Lung (tissue), 12 donors: ENCODE results near the gene THADA. TPM values are rescaled to one million over a fixed set of nuclear protein-coding genes. Genes with fewer than 3 reads are reported as not detected.

ENCODE experiments used
- ATAC-seq: fragments of 200-7000 bp; cut with Tn5 transposase; one replicate; pipeline ENCODE4 v1.9.1; 2020; ENCODE audit warnings: moderate number of reproducible peaks; ENCODE audit not compliant: insufficient read depth, low FRiP score
- DNase-seq, 3 donors: peaks; one replicate each; pipeline ENCODE4 v3.0.0-alpha.2; 2013 to 2017
- H3K27ac ChIP-seq, 2 donors: one replicate each; pipeline ENCODE4 v1.5.1; 2013; ENCODE audit warnings: mild to moderate bottlenecking in 2 of 2, moderate library complexity in 2 of 2, control low read depth in 1 of 2, inconsistent platforms in 1 of 2, low read depth in 1 of 2, low read length in 1 of 2
- H3K27me3 ChIP-seq, 3 donors: one replicate each; pipeline ENCODE4 v1.5.1; 2013; ENCODE audit warnings: low read length in 2 of 3; ENCODE audit not compliant: control insufficient read depth in 3 of 3, insufficient read depth in 3 of 3
- H3K36me3 ChIP-seq, 4 donors: one replicate each; pipeline ENCODE4 v1.5.1; 2013; ENCODE audit warnings: low read length in 4 of 4, mild to moderate bottlenecking in 1 of 4, moderate library complexity in 1 of 4; ENCODE audit not compliant: control insufficient read depth in 4 of 4, insufficient read depth in 4 of 4
- H3K4me1 ChIP-seq, 5 donors: one replicate each; pipeline ENCODE4 v1.5.1; 2013; ENCODE audit warnings: low read length in 5 of 5, mild to moderate bottlenecking in 2 of 5, moderate library complexity in 1 of 5; ENCODE audit not compliant: control insufficient read depth in 5 of 5, insufficient read depth in 5 of 5
- H3K4me3 ChIP-seq: one replicate; pipeline ENCODE4 v1.5.1; 2013; ENCODE audit warnings: mild to moderate bottlenecking, control low read depth, moderate library complexity
- H3K9ac ChIP-seq, 2 donors: one replicate each; pipeline ENCODE4 v1.5.1; 2013; ENCODE audit warnings: low read length in 2 of 2, control low read depth in 1 of 2; ENCODE audit not compliant: insufficient read depth in 1 of 2
- H3K9me3 ChIP-seq, 4 donors: one replicate each; pipeline ENCODE4 v1.5.1; 2013; ENCODE audit warnings: low read length in 3 of 4, mild to moderate bottlenecking in 1 of 4, moderate library complexity in 1 of 4; ENCODE audit not compliant: control insufficient read depth in 4 of 4, insufficient read depth in 3 of 4
- CTCF ChIP-seq: IDR thresholded peaks from 2 replicates; pipeline ENCODE4 v1.5.1; 2012; ENCODE audit warnings: mild to moderate bottlenecking; ENCODE audit errors: control extremely low read depth, extremely low read depth
- WGBS, 2 donors: extraction: QIAGEN DNeasy Blood & Tissue Kit; methylation state at CpG; one replicate each; pipeline ENCODE4 v1.1.7; 2013; 5-methylcytosine and 5-hydroxymethylcytosine counted together
- polyA plus RNA-seq, 2 donors: library from polyadenylated mRNA; stranded (reverse); fragments of 200-250 nt; gene quantifications; one replicate each; pipeline ENCODE4 v1.2.1, GENCODE V29; 2013
- total RNA-seq, 2 donors: library from RNA; depleted of rRNA in 1 of 2; stranded (reverse); fragments of >200 nt in 1 of 2; gene quantifications; one replicate each; pipeline ENCODE4 v1.2.1, GENCODE V29; 2014 to 2021
- donor health status: control.
- donor health status: control.
- donor health status: Bipolar disorder and iron deficiency.
- donor health status: healthy.
- donor health status: DM: yes; HTN: yes; CAD: no.

THADA gene
- total and polyA plus RNA-seq, 4 donors: 11.3 to 72.5 (median 25.2) TPM

- Histone ChIP-seq H3K4me3 (no peak overlapping the region), H3K9ac (no peak overlapping the region), H3K4me1 (peaks cover 0 to 9% (median 0%) of the 10 kb centered on the region in 5 donors), H3K27me3 (no peaks in the 10 kb centered on the region), H3K27ac (no peak overlapping the region), H3K9me3 (no peaks in the 10 kb centered on the region), H3K36me3 (peaks cover 0 to 4% (median 3%) of the 10 kb centered on the region in 4 donors)
- 93 to 96% methylated on average over 10 of the region's 10 CpGs for WGBS, 2 donors
- ATAC-seq (no peak), DNase-seq (no peak)
- TF ChIP-seq CTCF: no peak
These were observed 120.5 kb downstream of the THADA start for GRCh38 chr2:43475137-43475846.

DNA sequence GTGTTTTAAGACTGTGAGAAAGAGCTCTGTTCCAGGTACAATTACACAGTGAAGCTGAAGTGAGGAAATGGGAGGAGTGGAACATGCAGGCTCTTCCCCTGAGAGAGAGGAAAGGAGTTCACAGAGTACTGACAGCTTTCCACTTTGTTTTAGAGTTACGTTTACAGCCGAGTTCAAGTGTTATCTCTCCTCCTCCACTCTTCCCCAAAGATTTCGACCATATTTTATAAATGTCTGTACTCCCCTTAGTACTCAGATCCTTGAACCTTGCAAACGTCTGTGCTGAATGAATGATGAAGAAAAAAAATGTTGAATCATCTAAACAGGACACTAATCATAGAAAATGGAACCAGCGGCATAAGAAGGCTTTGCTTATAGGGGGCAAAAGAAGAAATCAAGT, 121.6 kb downstream of the THADA start:
- peaks cover 0 to 9% (median 2%) of the 10 kb centered on the region in 5 donors for H3K4me1 ChIP-seq
- H3K27me3 ChIP-seq: no peaks in the 10 kb centered on the region
- TF ChIP-seq CTCF: no peak
- no peak overlapping the region for H3K9ac ChIP-seq
- no peak overlapping the region for H3K4me3 ChIP-seq
- ATAC-seq (no peak), DNase-seq (no peak)
- H3K27ac ChIP-seq: no peak overlapping the region
- 64 to 65% methylated on average over 5 of the region's 5 CpGs for WGBS, 2 donors
- H3K9me3 ChIP-seq: no peaks in the 10 kb centered on the region
- no peaks in the 10 kb centered on the region for H3K36me3 ChIP-seq

DNA sequence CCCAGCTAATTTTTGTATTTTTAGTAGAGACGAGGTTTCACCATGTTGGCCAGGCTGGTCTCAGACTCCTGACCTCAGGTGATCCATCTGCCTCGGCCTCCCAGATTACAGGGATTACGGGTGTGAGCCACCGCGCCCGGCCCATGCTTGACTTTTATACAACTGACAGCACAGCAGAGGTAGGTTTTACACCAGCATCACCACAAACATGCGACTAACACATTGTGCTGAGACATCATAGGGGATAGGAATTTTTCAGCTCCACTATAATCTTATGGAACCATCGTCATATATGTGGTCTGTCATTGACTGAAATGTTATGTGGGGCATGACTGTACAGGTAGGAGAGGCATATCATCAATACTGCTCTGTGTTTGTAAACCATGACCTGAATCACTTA, 122.1 kb downstream of the THADA start:
- DNase-seq: no peak
- H3K4me1 ChIP-seq: peaks cover 0 to 8% (median 6%) of the 10 kb centered on the region in 5 donors
- H3K27me3 ChIP-seq: no peaks in the 10 kb centered on the region
- H3K27ac ChIP-seq: no peak overlapping the region
- peaks cover 0 to 2% (median 0%) of the 10 kb centered on the region in 4 donors for H3K36me3 ChIP-seq
- no peaks in the 10 kb centered on the region for H3K9me3 ChIP-seq
- no peak overlapping the region for H3K9ac ChIP-seq
- no peak for ATAC-seq
- 90 to 98% methylated on average over 8 of the region's 8 CpGs for WGBS, 2 donors
- H3K4me3 ChIP-seq: no peak overlapping the region
- no peak for TF ChIP-seq CTCF
